ENCODE data around the gene RAMP2.

DNA sequence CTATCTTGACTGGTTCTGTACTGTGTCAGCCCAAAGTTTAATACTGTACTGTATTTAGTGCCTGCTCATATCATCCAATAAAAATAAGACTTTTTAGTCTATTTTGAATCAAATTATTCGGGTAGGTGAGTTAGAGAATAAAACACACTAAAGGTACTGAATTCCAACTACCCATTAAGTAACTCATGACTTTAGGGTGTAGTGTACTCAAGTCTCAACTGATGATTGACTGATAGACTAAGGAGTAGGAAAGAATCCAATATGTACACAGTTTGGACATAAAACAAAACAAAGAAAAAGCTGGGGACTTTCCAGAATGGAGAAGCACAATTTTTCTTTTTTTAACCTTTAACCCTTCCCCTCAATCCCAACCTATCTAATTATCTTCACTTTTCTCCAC lies 20.3 kb upstream of the RAMP2 start:
- TF ChIP-seq ZNF530 (tag by site-specific recombination; IDR thresholded peaks at IDR 0.05; ENCODE audit: low read depth) (no peak), ZNF138 (tag by site-specific recombination; IDR thresholded peaks at IDR 0.05; ENCODE audit: borderline replicate concordance) (no peak), KLF1 (tag by site-specific recombination; IDR thresholded peaks at IDR 0.05) (no peak), ZNF747 (tag by site-specific recombination; IDR thresholded peaks at IDR 0.05) (no peak), ZNF600 (tag by site-specific recombination; IDR thresholded peaks at IDR 0.05) (no peak), ZNF202 (tag by site-specific recombination; IDR thresholded peaks at IDR 0.05; ENCODE audit: borderline replicate concordance) (no peak)
- TF ChIP-seq, protein P1, sequence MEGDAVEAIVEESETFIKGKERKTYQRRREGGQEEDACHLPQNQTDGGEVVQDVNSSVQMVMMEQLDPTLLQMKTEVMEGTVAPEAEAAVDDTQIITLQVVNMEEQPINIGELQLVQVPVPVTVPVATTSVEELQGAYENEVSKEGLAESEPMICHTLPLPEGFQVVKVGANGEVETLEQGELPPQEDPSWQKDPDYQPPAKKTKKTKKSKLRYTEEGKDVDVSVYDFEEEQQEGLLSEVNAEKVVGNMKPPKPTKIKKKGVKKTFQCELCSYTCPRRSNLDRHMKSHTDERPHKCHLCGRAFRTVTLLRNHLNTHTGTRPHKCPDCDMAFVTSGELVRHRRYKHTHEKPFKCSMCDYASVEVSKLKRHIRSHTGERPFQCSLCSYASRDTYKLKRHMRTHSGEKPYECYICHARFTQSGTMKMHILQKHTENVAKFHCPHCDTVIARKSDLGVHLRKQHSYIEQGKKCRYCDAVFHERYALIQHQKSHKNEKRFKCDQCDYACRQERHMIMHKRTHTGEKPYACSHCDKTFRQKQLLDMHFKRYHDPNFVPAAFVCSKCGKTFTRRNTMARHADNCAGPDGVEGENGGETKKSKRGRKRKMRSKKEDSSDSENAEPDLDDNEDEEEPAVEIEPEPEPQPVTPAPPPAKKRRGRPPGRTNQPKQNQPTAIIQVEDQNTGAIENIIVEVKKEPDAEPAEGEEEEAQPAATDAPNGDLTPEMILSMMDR (tag by site-specific recombination; IDR thresholded peaks at IDR 0.05): no peak
- TF ChIP-seq, protein P2, sequence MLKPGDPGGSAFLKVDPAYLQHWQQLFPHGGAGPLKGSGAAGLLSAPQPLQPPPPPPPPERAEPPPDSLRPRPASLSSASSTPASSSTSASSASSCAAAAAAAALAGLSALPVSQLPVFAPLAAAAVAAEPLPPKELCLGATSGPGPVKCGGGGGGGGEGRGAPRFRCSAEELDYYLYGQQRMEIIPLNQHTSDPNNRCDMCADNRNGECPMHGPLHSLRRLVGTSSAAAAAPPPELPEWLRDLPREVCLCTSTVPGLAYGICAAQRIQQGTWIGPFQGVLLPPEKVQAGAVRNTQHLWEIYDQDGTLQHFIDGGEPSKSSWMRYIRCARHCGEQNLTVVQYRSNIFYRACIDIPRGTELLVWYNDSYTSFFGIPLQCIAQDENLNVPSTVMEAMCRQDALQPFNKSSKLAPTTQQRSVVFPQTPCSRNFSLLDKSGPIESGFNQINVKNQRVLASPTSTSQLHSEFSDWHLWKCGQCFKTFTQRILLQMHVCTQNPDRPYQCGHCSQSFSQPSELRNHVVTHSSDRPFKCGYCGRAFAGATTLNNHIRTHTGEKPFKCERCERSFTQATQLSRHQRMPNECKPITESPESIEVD (tag by site-specific recombination; IDR thresholded peaks at IDR 0.05): no peak
- TF ChIP-seq, protein P3, sequence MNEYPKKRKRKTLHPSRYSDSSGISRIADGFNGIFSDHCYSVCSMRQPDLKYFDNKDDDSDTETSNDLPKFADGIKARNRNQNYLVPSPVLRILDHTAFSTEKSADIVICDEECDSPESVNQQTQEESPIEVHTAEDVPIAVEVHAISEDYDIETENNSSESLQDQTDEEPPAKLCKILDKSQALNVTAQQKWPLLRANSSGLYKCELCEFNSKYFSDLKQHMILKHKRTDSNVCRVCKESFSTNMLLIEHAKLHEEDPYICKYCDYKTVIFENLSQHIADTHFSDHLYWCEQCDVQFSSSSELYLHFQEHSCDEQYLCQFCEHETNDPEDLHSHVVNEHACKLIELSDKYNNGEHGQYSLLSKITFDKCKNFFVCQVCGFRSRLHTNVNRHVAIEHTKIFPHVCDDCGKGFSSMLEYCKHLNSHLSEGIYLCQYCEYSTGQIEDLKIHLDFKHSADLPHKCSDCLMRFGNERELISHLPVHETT (tag by site-specific recombination; IDR thresholded peaks at IDR 0.05): no peak

Measured in HEK293 (cell line).